HG03060 (cell line): ENCODE results near the gene KCNIP4.

Experiments
- ATAC-seq: cut with Tn5 transposase; IDR thresholded peaks from one replicate; pipeline ENCODE4 v1.9.1; 2021; ENCODE audit warnings: low read depth, moderate number of reproducible peaks; ENCODE audit not compliant: unreplicated experiment

Gene KCNIP4

DNA sequence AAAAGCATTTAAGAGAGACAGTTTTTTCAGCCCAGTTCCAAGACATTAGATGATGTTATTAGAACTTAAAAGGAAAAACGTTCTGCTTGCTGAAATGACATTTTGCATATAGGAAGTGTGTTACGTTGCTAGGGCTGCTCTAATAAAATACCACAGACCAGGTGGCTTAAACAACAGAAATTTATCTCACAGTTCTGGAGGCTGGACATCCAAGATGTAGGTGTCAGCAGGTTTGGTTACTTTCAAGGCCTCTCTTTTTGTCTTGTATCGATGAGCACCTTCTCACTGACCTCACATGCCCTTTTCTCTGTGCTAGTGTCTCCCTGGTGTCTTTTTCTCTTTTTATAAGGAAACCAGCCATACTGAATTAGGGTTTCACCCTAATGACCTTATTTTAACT is 1043.6 kb downstream of the KCNIP4 start:
- no peak for ATAC-seq

DNA sequence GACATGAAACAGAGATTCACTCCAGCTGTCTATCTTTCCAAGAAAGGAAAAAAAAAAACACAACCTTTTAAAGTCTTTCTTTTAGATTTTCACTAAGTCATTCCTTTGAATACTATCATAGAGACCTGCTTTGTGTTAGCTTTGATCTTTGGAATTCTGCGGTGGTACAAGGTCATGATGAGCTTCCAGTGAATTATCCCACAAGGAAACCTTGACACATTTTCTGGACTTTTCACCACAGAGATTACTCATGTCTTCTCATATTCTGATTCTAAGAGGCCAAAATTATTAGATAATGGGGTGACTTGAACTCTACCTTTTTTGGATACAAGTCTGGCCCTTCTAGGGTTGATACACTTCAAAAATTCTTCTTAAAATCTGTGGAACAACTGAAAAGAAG is 1046.7 kb downstream of the KCNIP4 start:
- no peak for ATAC-seq

DNA sequence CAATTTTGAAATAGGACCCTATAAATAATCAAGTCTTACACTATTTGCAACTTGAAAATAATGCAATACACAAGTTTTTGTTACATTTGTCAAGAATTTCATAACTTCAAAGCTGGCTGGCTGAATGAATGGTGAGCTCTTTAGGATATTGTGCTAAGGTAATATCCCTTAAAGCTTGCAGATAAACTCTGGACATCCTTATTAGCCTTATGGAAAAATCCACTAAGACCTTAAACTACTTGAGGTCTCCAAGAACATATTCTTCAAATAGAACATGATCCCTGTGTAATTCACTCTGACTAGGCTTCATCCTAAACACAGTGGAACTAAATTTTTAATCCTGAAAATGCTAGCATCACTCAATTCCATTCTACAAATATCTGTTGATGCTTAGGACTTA is 1049.0 kb downstream of the KCNIP4 start:
- no peak for ATAC-seq

GRCh38 chr4:20895988-20896387 is 1052.6 kb downstream of the KCNIP4 start:
- ATAC-seq: no peak

DNA sequence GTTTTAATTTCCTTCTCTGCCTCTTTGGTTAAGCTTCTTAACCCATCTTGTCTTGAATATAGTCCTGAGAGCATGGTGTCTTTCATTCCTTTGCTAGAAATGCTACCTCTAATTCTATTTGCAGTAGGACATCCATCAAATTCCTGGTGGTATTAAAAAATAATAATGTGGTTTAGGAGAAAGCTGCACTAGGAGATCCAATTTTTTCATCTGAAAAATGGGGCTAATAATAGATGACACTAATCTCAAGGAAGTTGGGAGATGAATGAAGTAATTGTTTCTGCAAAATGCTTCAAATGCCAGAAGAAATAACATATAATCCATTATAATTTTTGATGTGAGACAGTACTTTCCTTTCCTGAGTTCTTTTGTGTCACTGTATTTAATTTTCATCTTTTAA is 1053.4 kb downstream of the KCNIP4 start:
- no peak for ATAC-seq

- no peak for ATAC-seq
Measured at GRCh38 chr4:20890761-20891160, 1057.8 kb downstream of the KCNIP4 start.

- ATAC-seq: no peak
Measured at GRCh38 chr4:20889901-20890300, 1058.7 kb downstream of the KCNIP4 start.

- ATAC-seq: no peak
Measured at GRCh38 chr4:20883677-20884076, 1064.9 kb downstream of the KCNIP4 start.

DNA sequence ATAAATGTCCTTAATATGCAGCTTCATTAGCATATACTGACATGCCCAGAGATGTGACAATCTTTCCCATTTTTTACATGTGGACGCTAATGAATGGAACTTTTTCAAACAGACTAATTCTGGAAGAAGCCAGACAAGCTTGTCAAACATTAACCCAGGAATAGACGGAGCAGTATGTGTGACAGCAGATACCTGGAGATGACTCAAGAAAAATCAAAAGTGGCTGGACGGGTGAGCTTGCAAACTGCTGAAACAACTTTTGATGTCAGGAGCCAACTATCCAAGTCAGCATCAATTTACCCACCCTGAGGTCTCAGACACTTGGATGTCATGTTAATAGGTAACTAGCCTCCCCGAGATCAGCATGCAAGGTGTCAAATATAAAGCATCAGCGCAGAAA is 1065.3 kb downstream of the KCNIP4 start:
- ATAC-seq: no peak

- ATAC-seq: no peak
Measured at GRCh38 chr4:20882500-20882899, 1066.1 kb downstream of the KCNIP4 start.

DNA sequence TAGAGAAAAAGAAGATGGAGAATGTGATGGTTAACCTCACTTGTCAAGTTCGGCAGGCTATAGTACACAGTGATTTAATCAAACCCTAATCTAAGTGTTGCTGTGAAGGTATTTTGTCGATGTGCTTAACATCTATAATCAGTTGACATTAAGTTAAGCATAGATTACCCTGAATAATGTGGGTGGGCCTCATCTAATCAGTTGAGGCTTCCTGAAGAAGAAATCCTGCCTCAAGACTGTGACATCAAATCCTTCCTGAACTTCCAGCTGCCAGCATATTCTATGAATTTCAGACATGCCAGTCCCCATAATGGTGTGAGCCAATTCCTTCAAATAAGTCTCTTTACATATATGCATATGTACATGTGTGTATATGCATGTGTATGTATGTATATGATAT is 1066.9 kb downstream of the KCNIP4 start:
- no peak for ATAC-seq

DNA sequence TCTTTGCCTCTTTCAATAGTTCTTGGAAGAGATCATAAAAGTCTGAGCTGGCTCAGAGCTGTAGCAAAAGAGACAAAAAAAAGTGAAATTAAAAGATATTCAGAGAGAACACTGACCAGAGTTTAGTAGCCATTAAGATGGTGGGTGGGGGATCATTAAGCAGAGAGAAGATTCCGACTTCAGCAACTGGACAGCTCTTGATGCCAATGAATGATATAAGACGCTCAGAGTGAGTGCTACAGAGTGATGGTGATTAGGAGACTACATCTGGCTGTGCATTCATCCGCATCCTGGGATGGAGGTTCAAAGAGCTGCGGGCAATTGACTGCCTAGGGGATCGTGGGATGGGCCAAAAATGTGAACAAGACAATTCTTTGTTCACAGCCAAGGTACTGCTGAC is 1069.8 kb downstream of the KCNIP4 start:
- no peak for ATAC-seq

GRCh38 chr4:20870436-20870835 is 1078.1 kb downstream of the KCNIP4 start:
- ATAC-seq: no peak

DNA sequence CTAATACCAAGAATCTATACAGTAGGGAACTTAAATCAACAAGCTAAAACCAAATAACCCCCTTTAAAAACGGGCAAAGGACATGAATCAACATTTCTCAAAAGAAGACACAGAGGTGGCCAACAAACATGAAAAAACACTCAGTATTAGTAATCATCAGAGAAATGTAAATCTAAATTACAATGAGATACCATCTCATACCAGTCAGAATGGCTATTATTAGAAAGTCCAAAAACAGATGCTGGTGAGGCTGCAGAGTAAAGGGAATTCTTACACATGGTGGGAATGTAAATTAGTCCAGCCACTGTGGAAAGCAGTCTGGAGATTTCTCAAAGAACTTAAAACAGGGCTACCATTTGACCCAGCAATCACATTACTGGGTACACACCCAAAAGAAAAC is 1080.5 kb downstream of the KCNIP4 start:
- ATAC-seq: no peak

DNA sequence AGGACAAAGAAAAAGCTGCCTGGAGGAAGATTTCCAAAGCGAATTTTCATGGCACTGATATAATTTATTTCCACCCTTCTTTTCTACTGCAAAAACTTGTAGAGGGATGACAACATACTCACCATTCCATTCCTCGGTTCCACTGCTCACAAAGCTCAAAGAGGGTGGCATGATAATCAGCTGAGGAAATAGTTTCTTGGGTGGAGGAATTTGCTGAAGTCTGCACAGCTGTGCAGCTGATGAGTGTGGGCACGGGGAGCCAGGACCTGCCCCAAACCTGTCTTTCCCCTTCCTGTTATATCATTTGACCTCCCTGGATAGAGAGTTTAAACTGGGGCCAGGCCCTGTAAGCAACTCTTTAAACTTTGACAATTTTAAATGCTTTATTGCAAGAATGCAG is 1087.7 kb downstream of the KCNIP4 start:
- no peak for ATAC-seq

DNA sequence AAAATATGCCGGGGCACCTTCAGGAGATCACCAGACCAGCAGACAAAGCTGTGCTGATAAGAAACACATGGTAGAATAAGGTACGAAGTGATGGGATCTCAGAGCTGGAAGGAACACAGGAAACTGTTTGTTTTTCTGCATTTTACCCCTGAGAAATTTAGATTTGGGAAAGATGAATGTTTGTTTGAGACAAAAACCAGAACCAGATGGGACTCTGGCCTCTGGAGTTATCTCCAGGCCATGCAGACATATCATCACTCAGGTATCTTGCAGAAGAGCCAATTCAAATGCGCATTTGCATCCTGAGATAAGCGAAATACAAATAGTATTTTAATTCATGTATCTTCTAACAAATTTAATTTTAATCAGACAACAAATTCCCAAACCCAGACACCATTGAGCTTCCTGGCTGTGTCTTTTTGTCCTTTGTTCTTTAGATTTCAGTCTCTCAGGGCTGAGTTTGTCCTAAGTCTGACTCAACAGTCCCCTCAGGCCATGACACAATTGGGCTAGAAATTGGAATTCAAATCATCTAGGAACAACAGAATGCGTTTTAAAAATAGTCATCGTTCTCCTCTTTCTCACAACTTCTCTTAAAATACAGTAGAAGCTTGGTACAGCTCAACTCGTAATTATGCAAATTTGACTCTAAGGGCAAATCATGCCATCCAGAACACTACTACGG is 1089.3 kb downstream of the KCNIP4 start:
- no peak for ATAC-seq

DNA sequence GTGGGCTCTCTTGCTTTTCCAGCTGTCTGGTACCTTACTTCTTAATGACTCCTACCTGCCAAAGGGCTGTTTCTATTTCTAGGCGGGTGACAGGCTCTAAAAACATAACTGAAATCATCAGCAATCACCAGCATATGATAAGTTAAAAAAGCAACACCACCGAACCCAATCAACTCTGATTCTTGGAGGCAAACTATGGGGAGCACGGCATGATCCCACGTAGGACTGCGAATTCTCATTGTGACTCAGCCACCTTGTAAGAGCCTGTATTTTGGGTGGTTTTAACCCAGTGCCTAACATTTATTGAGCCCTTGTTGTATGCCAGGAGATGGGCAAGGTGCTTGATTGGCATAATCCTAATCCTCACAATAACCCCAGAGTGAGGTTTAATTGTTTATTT is 1091.5 kb downstream of the KCNIP4 start:
- ATAC-seq: no peak

- no peak for ATAC-seq
Measured at GRCh38 chr4:20847124-20847747, 1101.3 kb downstream of the KCNIP4 start.

DNA sequence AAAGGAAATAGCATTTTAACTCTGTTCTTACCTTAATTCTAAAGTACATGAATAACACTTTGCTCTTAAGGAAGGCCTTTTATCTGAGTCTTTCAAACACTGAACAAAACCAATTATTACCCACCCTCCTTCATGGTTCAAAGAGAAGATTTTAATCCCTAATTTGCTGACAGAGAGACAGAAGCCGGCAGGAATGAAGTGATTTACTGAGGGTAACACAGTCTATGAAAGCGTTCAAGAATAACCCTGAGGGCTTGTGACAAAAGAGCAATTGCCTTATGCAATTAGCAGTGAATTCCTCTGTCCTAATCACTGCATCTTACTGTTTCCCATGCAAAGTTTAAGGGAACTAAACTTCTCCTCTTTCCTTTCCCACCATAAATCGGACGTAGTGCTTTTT is 1104.3 kb downstream of the KCNIP4 start:
- ATAC-seq: no peak

DNA sequence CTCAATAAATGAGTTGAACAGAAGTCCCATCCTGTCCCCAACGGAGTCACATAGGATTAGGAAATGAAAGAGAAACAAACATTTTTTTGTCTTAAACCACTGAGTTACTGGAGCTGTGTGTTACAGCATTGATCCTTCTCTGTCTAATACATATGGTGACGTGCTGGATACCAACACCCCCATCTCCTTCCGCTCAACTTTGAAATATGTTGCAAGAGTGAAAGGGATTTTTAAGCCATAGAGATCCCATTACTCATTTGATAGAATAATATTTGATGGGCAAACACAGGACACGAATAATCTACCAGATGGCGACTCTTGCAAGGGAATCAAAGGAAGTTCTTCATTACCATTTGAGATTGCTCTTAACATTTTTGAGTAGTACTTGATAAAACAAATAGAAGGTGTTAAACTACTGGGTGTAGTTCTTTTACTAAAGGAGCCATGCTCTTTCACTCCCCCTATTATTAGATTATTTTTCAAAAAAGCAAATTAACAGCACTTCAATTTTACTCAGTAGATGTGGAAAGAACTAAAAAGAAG is 1107.9 kb downstream of the KCNIP4 start:
- no peak for ATAC-seq

DNA sequence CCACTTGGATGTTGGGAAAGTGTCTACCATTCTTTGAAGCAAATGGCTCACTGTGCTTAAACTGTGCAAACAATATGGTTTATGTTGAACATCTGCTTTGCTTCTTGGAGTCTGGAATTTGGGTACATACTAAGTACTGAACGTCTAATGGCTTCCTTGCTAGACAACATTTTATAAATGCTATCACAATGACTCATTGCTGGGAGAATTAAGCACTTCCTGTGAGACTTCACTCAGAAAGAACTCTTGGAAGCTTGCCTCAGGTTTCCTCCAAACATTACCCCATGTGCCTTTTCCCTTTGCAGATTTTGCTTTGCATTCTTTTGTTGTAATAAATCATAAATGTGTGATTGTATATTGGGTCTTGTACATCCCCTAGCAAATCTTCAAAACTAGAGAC is 1108.6 kb downstream of the KCNIP4 start:
- ATAC-seq: no peak

GRCh38 chr4:20838476-20838875 is 1110.1 kb downstream of the KCNIP4 start:
- no peak for ATAC-seq
